Pancreas (tissue), 10 donors: ENCODE measurements around the gene SLCO3A1. TPM values are rescaled to one million over a fixed set of nuclear protein-coding genes. Genes with fewer than 3 reads are reported as not detected.

Source experiments
- ATAC-seq, 4 donors: fragments of 200-7000 bp; cut with Tn5 transposase; one replicate each; pipeline versions ENCODE4 v1.8.0 to v1.9.1; 2020; ENCODE audit warnings: mild to moderate bottlenecking in 4 of 4, moderate library complexity in 4 of 4
- DNase-seq, 6 donors: peaks; one replicate each; pipeline ENCODE4 v3.0.0-alpha.2; 2020
- FAIRE-seq: peaks from 2 replicates; lab custom pipeline; 2012; peaks lifted over from hg19 to GRCh38; lab: Jason Lieb, UNC
- H3K27ac ChIP-seq, 4 donors: fragments of 200-600 bp; sonication (generic); 1 replicate in 3 of 4; 2 replicates in 1 of 4; pipeline versions ENCODE4 v1.5.0 to v1.8.0; 2020
- H3K27me3 ChIP-seq, 4 donors: fragments of 200-600 bp; one replicate each; pipeline ENCODE4 v1.8.0; 2021
- H3K36me3 ChIP-seq, 3 donors: fragments of 200-600 bp; sonication (generic) in 1 of 3; one replicate each; pipeline versions ENCODE4 v1.5.0 to v1.8.0; 2020 to 2021
- H3K4me1 ChIP-seq, 3 donors: fragments of 200-600 bp; one replicate each; pipeline ENCODE4 v1.8.0; 2021
- H3K4me3 ChIP-seq, 4 donors: fragments of 200-600 bp; sonication (generic) in 2 of 4; one replicate each; pipeline versions ENCODE4 v1.5.0 to v1.8.0; 2020 to 2021
- H3K9me3 ChIP-seq, 4 donors: fragments of 200-600 bp; one replicate each; pipeline ENCODE4 v1.8.0; 2021
- CTCF ChIP-seq, 4 donors: fragments of 200-600 bp; sonication (generic) in 3 of 4; IDR thresholded peaks; one replicate each; pipeline versions ENCODE4 v1.5.0 to v1.8.0; 2021; ENCODE audit warnings: antibody characterized with exemption in 4 of 4
- WGBS, 2 donors: extraction: QIAGEN DNeasy Blood & Tissue Kit; methylation state at CpG; one replicate each; pipeline ENCODE4 v1.1.7; 2013; 5-methylcytosine and 5-hydroxymethylcytosine counted together
- intact Hi-C, 3 donors: fragments of 100-400 bp; cut with DNase I; formaldehyde crosslinking; loops; one replicate each; pipeline versions ENCODE4 v1.11.1 to v1.14.2; 2022
- polyA plus RNA-seq, 2 donors: library from polyadenylated mRNA; stranded (reverse); fragments of 200-250 nt; gene quantifications; one replicate each; pipeline ENCODE4 v1.2.3, GENCODE V29; 2013
- total RNA-seq, 6 donors: library from RNA; stranded (reverse); fragmentation: NEBNext Ultra II Directional in 4 of 6; extraction: Animal tissue kit (Norgen Biotek cat#: 25700) in 4 of 6; gene quantifications; one replicate each; pipeline versions ENCODE4 v1.2.1 to v1.2.4, GENCODE V29; 2021 to 2023
- donor health status: healthy with polysubstance abuse.
- donor health status: DM: no; HTN: no; CAD: no; lungs with moderate emphysema.
- donor health status: DM: no; HTN: no; CAD: no.
- donor health status: control.
- donor health status: control.
- donor health status: Bipolar disorder and iron deficiency.
- donor health status: DM: yes; HTN: yes; CAD: no.
- donor health status: DM: no; HTN: no; CAD: no.
- donor health status: DM: no; HTN: no; CAD: no.
- donor health status: DM: yes; HTN: yes; CAD: no.

Gene SLCO3A1
- total and polyA plus RNA-seq, 8 donors = 3.4 to 15.5 (median 6.7) TPM

DNA sequence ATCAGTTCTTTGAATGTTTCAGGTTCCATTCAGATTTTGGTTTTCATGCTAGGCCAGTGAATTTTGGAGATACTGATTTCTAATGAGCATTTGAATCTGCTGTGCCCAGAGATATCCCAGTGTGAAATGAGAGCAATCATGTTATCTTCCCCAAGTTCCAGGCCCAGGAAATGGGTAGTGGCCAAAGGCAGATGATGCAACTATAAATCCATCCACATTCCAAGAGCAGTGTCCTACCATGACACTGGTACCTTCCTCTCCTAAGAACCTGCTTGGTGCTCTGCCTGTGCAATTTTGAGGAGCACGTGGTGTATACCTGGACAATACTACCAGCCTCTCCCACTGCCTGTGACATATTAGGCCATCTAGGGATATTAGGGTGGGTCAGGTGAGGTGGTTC, 186.8 kb downstream of the SLCO3A1 start:
- intact Hi-C loops = no loop called here
- Histone ChIP-seq H3K36me3 (no peaks in the 10 kb centered on the region), H3K27ac (no peak overlapping the region), H3K9me3 (no peaks in the 10 kb centered on the region), H3K27me3 (no peaks in the 10 kb centered on the region), H3K4me3 (no peak overlapping the region), H3K4me1 (no peaks in the 10 kb centered on the region)
- no peak for DNase-seq
- WGBS, 2 donors = 44 to 63% methylated on average over 1 of the region's 1 CpG
- TF ChIP-seq CTCF (IDR thresholded peaks at IDR 0.05) = no peak
- ATAC-seq = no peak
- FAIRE-seq = no peak

GRCh38 chr15:92041371-92041770, 187.9 kb downstream of the SLCO3A1 start:
- intact Hi-C loops = no loop called here
- DNase-seq (no peak), ATAC-seq (no peak), FAIRE-seq (no peak)
- H3K4me1 ChIP-seq = no peaks in the 10 kb centered on the region
- H3K9me3 ChIP-seq = no peaks in the 10 kb centered on the region
- no peak overlapping the region for H3K4me3 ChIP-seq
- no peaks in the 10 kb centered on the region for H3K36me3 ChIP-seq
- H3K27ac ChIP-seq = no peak overlapping the region
- 87 to 90% methylated on average over 4 of the region's 4 CpGs for WGBS, 2 donors
- H3K27me3 ChIP-seq = no peaks in the 10 kb centered on the region
- TF ChIP-seq CTCF (IDR thresholded peaks at IDR 0.05) = no peak

DNA sequence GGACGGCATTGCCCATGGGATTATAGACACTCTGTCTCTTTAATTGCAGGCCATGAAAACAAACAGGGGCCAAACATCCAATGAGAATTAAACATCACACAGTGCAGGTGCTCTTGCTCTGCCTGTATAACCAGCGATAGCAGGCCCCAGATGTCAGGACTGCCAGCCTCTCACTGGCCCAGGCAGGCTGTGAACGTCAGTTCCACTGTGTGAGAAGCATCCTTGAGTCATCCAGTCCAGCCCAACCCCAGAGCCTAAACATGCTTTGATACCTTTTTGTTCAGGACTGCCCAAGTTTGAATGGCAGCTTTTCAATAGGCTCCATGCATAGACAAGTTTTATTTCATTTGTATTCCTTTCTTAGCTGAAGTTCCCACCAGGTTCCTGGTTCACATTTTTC, 189.8 kb downstream of the SLCO3A1 start:
- Histone ChIP-seq H3K4me3 (no peak overlapping the region), H3K27ac (no peak overlapping the region), H3K9me3 (no peaks in the 10 kb centered on the region), H3K4me1 (no peaks in the 10 kb centered on the region), H3K36me3 (no peaks in the 10 kb centered on the region), H3K27me3 (no peaks in the 10 kb centered on the region)
- no peak for ATAC-seq
- intact Hi-C loops = no loop called here
- TF ChIP-seq CTCF (IDR thresholded peaks at IDR 0.05) = no peak
- DNase-seq = no peak
- 50 to 53% methylated on average over 3 of the region's 3 CpGs for WGBS, 2 donors
- no peak for FAIRE-seq

DNA sequence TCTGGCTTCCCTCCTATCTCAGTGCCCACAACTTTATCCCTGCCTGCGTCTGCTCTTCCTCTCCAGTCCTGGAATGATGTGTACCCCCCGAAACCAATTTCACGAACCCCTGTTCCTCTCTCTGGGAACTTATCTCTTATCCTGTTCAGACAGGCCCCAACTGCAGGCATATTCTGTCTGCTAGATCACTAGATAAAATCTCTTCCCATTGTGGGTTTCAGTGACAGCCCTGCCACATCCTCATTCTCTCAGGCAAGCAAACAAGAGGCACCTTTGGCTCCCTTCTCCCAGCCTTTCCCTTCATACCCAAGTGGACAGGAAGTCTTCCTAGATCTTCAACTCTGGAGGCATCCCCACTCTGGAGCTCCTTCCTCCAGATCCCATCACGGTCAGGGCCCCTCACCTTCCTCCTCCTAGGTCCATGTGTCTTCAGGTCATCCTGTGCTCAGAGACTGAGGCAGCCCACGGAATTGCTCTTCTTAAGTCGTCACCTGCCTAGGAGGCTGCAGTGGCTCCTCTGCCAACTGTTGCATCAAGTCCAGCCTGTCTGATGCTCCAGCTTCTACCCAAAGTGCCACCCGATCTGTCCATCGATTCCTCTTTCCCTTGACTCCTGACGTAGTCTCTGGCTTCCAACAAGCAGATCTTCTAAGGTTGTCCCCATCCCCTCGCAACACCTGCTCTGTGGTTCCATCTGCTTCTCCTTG, 190.8 kb downstream of the SLCO3A1 start:
- TF ChIP-seq CTCF (IDR thresholded peaks at IDR 0.05) = no peak
- FAIRE-seq (no peak), DNase-seq (no peak), ATAC-seq (no peak)
- no peaks in the 10 kb centered on the region for H3K9me3 ChIP-seq
- intact Hi-C loops = no loop called here
- no peaks in the 10 kb centered on the region for H3K27me3 ChIP-seq
- H3K4me3 ChIP-seq = no peak overlapping the region
- WGBS, 2 donors = 83 to 86% methylated on average over 10 of the region's 10 CpGs
- no peak overlapping the region for H3K27ac ChIP-seq
- no peaks in the 10 kb centered on the region for H3K4me1 ChIP-seq
- H3K36me3 ChIP-seq = no peaks in the 10 kb centered on the region

GRCh38 chr15:92047900-92048299, 194.4 kb downstream of the SLCO3A1 start:
- FAIRE-seq = no peak

More at GRCh38 chr15:92047900-92048299, 194.4 kb downstream of the SLCO3A1 start:
- no peaks in the 10 kb centered on the region for H3K36me3 ChIP-seq
- H3K27me3 ChIP-seq = no peaks in the 10 kb centered on the region
- no peak for TF ChIP-seq CTCF (IDR thresholded peaks at IDR 0.05)
- ATAC-seq (no peak), DNase-seq (no peak)
- 93 to 94% methylated on average over 4 of the region's 4 CpGs for WGBS, 2 donors
- intact Hi-C loops = no loop called here
- H3K9me3 ChIP-seq = no peaks in the 10 kb centered on the region
- no peaks in the 10 kb centered on the region for H3K4me1 ChIP-seq
- H3K27ac ChIP-seq = no peak overlapping the region
- H3K4me3 ChIP-seq = no peak overlapping the region
